ENCODE results near the gene TEX22. TPM values are rescaled to one million over a fixed set of nuclear protein-coding genes. Genes with fewer than 3 reads are reported as not detected.
A peak's percentile ranks its signal among the peaks of the same experiment; 100 is the strongest.

The TEX22 gene
- total RNA-seq, 4 donors from 2014 or later = 1.1 to 3.8 TPM; not detected in 2

GRCh38 chr14:105399466-105399775 is 1.1 kb downstream of the TEX22 start:
- no peak overlapping the region for H3K27ac ChIP-seq
- H3K27me3 ChIP-seq = no peaks in the 10 kb centered on the region
- peak overlapping the region in 1 of 2 donors; percentile 88 for H3K4me3 ChIP-seq
- TF ChIP-seq POLR2A (IDR thresholded peaks at IDR 0.05) (no peak), CTCF (IDR thresholded peaks at IDR 0.05) (no peak)
- intact Hi-C loops (cut with DNase I; ENCODE audit: low total_unique reads) = no loop called here
- DNase-seq = no peak
- H3K4me1 ChIP-seq = peaks cover 0 to 5% of the 10 kb centered on the region in 2 donors
- H3K36me3 ChIP-seq = no peaks in the 10 kb centered on the region
- no peaks in the 10 kb centered on the region for H3K9me3 ChIP-seq

GRCh38 chr14:105400016-105400415 is 1.7 kb downstream of the TEX22 start:
- TF ChIP-seq CTCF (IDR thresholded peaks at IDR 0.05) (no peak), POLR2A (IDR thresholded peaks at IDR 0.05) (no peak)
- no peak overlapping the region for H3K4me3 ChIP-seq
- DNase-seq = no peak
- H3K4me1 ChIP-seq = peaks cover 0 to 5% of the 10 kb centered on the region in 2 donors
- H3K27me3 ChIP-seq = no peaks in the 10 kb centered on the region
- H3K9me3 ChIP-seq = no peaks in the 10 kb centered on the region
- no peak overlapping the region for H3K27ac ChIP-seq
- intact Hi-C loops (cut with DNase I; ENCODE audit: low total_unique reads) = no loop called here
- H3K36me3 ChIP-seq = no peaks in the 10 kb centered on the region

- Histone ChIP-seq H3K36me3 (no peaks in the 10 kb centered on the region), H3K27ac (no peak overlapping the region), H3K27me3 (no peaks in the 10 kb centered on the region), H3K4me3 (no peak overlapping the region), H3K9me3 (no peaks in the 10 kb centered on the region), H3K4me1 (peaks cover 0 to 5% of the 10 kb centered on the region in 2 donors)
- DNase-seq = no peak
- no peak for TF ChIP-seq POLR2A (IDR thresholded peaks at IDR 0.05)
- TF ChIP-seq CTCF (IDR thresholded peaks at IDR 0.05) = no peak
- intact Hi-C loops (cut with DNase I; ENCODE audit: low total_unique reads) = no loop called here
Observed at GRCh38 chr14:105401699-105402098, 3.4 kb downstream of the TEX22 start.

- DNase-seq = no peak
- H3K4me1 ChIP-seq = peaks cover 0 to 12% of the 10 kb centered on the region in 2 donors
- H3K4me3 ChIP-seq = no peak overlapping the region
- peaks cover 3 to 17% of the 10 kb centered on the region in 2 donors for H3K27me3 ChIP-seq
- no peaks in the 10 kb centered on the region for H3K36me3 ChIP-seq
- no peaks in the 10 kb centered on the region for H3K9me3 ChIP-seq
- intact Hi-C loops (cut with DNase I; ENCODE audit: low total_unique reads) = no loop called here
- no peak overlapping the region for H3K27ac ChIP-seq
- TF ChIP-seq POLR2A (IDR thresholded peaks at IDR 0.05) (no peak), CTCF (IDR thresholded peaks at IDR 0.05) (no peak)
Observed at GRCh38 chr14:105408592-105408991, 10.3 kb downstream of the TEX22 start.

- H3K36me3 ChIP-seq = no peaks in the 10 kb centered on the region
- H3K9me3 ChIP-seq = no peaks in the 10 kb centered on the region
- no peak overlapping the region for H3K27ac ChIP-seq
- DNase-seq = no peak
- H3K27me3 ChIP-seq = peaks cover 3 to 17% of the 10 kb centered on the region in 2 donors
- H3K4me3 ChIP-seq = no peak overlapping the region
- intact Hi-C loops (cut with DNase I; ENCODE audit: low total_unique reads) = no loop called here
- no peak for TF ChIP-seq CTCF (IDR thresholded peaks at IDR 0.05)
- no peak for TF ChIP-seq POLR2A (IDR thresholded peaks at IDR 0.05)
- H3K4me1 ChIP-seq = peaks cover 0 to 12% of the 10 kb centered on the region in 2 donors
Observed at GRCh38 chr14:105409364-105409763, 11.0 kb downstream of the TEX22 start.
